GM12878 (cell line): ENCODE measurements around the gene PCDHGC4. TPM values are rescaled to one million over a fixed set of nuclear protein-coding genes. Genes with fewer than 3 reads are reported as not detected.

Experiments used
- ATF2 ChIP-seq: IDR thresholded peaks from 2 replicates; pipeline ENCODE4 v1.6.1; 2012; ENCODE audit warnings: low read length, inconsistent platforms
- ATF3 ChIP-seq: IDR thresholded peaks from 2 replicates; pipeline ENCODE4 v1.6.1; 2011; ENCODE audit warnings: low read depth, mild to moderate bottlenecking, low read length, moderate library complexity, borderline replicate concordance; ENCODE audit errors: extremely low read depth
- CBX5 ChIP-seq: sonication (generic); IDR thresholded peaks from 2 replicates; pipeline ENCODE4 v1.6.1; 2016; ENCODE audit warnings: low read depth, moderate library complexity, mild to moderate bottlenecking, inconsistent platforms
- RAD51 ChIP-seq: fragments of 450-650 bp; IDR thresholded peaks from 2 replicates; pipeline ENCODE4 v1.6.1; 2016; ENCODE audit warnings: moderate library complexity, mild to moderate bottlenecking, inconsistent platforms
- USF2 ChIP-seq: IDR thresholded peaks from 2 replicates; pipeline ENCODE4 v1.6.1; 2011; ENCODE audit warnings: low read depth, low read length, improper control_type of control experiment, borderline replicate concordance
- YBX1 ChIP-seq: fragments of 450-650 bp; IDR thresholded peaks from 2 replicates; pipeline ENCODE4 v1.6.1; 2016; ENCODE audit warnings: antibody characterized with exemption
- ZBTB4 ChIP-seq: fragments of 450-650 bp; formaldehyde crosslinking; IDR thresholded peaks from 2 replicates; pipeline ENCODE4 v1.4.0; 2022; ENCODE audit warnings: mild to moderate bottlenecking, moderate library complexity
- ZNF24 ChIP-seq: fragments of 450-650 bp; IDR thresholded peaks from 2 replicates; pipeline ENCODE4 v1.6.1; 2017; ENCODE audit warnings: antibody characterized with exemption, mild to moderate bottlenecking
- polyA plus RNA-seq, 11 experiments: library from polyadenylated mRNA; depleted of rRNA in 4 of 11; unstranded in 6 of 11; stranded (reverse) in 5 of 11; fragments of >200 nt; fragmentation: Nextera tagmentation in 4 of 11; fragmentation: Illumina TruSeq in 1 of 11; extraction: Ambion mirVana in 4 of 11; extraction: Trizol in 1 of 11; gene quantifications; 1 replicate in 1 of 11; 2 replicates in 10 of 11; pipeline versions ENCODE4 v1.2.1 to v1.2.3, GENCODE V29; 2011 to 2016; ENCODE audit warnings: inconsistent platforms in 2 of 11, missing spikeins in 2 of 11, low read depth in 1 of 11
- total RNA-seq, 4 experiments: library from RNA; depleted of rRNA in 3 of 4; stranded (reverse); fragments of >200 nt in 3 of 4; fragmentation: Illumina TruSeq in 1 of 4; extraction: Trizol in 1 of 4; gene quantifications; 2 replicates each; pipeline versions ENCODE4 v1.2.1 to v1.2.3, GENCODE V29; 2013 to 2021

PCDHGC4 gene
- total and polyA plus RNA-seq, 10 of the 15 experiments (the other 5 are each of a cell fraction or from before 2014, with no cell fraction given): 0.04 to 1.2 (median 0.52) TPM

- TF ChIP-seq ATF3: no peak
- no peak for TF ChIP-seq ZBTB4 (CRISPR knock-in tag)
- TF ChIP-seq CBX5: no peak
- no peak for TF ChIP-seq ATF2
- no peak for TF ChIP-seq ZNF24
- TF ChIP-seq USF2: no peak
- no peak for TF ChIP-seq RAD51
- no peak for TF ChIP-seq YBX1
Measured at GRCh38 chr5:141501761-141502160, 16.9 kb downstream of the PCDHGC4 start (continued).
